ENCODE measurements around the gene RIT2.

RIT2 gene

GRCh38 chr18:42872838-42873237 is 242.6 kb downstream of the RIT2 start:
- no peak for DNase-seq (ENCODE audit: low spot score)
- Histone ChIP-seq H3K9me3 (ENCODE audit: severe bottlenecking) (no peaks in the 10 kb centered on the region), H3K36me3 (ENCODE audit: low read depth) (no peaks in the 10 kb centered on the region), H3K4me1 (ENCODE audit: insufficient read depth, poor library complexity, severe bottlenecking) (no peaks in the 10 kb centered on the region), H3K27me3 (ENCODE audit: insufficient read depth, poor library complexity, severe bottlenecking) (peaks cover 4% of the 10 kb centered on the region), H3K27ac (ENCODE audit: poor library complexity, severe bottlenecking) (no peak overlapping the region), H3K4me3 (ENCODE audit: severe bottlenecking) (no peak overlapping the region)
- TF ChIP-seq, protein P1, sequence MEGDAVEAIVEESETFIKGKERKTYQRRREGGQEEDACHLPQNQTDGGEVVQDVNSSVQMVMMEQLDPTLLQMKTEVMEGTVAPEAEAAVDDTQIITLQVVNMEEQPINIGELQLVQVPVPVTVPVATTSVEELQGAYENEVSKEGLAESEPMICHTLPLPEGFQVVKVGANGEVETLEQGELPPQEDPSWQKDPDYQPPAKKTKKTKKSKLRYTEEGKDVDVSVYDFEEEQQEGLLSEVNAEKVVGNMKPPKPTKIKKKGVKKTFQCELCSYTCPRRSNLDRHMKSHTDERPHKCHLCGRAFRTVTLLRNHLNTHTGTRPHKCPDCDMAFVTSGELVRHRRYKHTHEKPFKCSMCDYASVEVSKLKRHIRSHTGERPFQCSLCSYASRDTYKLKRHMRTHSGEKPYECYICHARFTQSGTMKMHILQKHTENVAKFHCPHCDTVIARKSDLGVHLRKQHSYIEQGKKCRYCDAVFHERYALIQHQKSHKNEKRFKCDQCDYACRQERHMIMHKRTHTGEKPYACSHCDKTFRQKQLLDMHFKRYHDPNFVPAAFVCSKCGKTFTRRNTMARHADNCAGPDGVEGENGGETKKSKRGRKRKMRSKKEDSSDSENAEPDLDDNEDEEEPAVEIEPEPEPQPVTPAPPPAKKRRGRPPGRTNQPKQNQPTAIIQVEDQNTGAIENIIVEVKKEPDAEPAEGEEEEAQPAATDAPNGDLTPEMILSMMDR (IDR thresholded peaks at IDR 0.05; ENCODE audit: poor library complexity, severe bottlenecking): no peak
- no peak for ATAC-seq (ENCODE audit: low read depth)

- no peaks in the 10 kb centered on the region for H3K27me3 ChIP-seq (ENCODE audit: insufficient read depth, poor library complexity, severe bottlenecking)
- no peak overlapping the region for H3K27ac ChIP-seq (ENCODE audit: poor library complexity, severe bottlenecking)
- no peak overlapping the region for H3K4me3 ChIP-seq (ENCODE audit: severe bottlenecking)
- no peak for DNase-seq (ENCODE audit: low spot score)
- TF ChIP-seq, protein P1 (IDR thresholded peaks at IDR 0.05; ENCODE audit: poor library complexity, severe bottlenecking): no peak
- no peaks in the 10 kb centered on the region for H3K9me3 ChIP-seq (ENCODE audit: severe bottlenecking)
- no peaks in the 10 kb centered on the region for H3K4me1 ChIP-seq (ENCODE audit: insufficient read depth, poor library complexity, severe bottlenecking)
- ATAC-seq (ENCODE audit: low read depth): no peak
- H3K36me3 ChIP-seq (ENCODE audit: low read depth): no peaks in the 10 kb centered on the region
These were observed 250.6 kb downstream of the RIT2 start for GRCh38 chr18:42864876-42865275.

DNA sequence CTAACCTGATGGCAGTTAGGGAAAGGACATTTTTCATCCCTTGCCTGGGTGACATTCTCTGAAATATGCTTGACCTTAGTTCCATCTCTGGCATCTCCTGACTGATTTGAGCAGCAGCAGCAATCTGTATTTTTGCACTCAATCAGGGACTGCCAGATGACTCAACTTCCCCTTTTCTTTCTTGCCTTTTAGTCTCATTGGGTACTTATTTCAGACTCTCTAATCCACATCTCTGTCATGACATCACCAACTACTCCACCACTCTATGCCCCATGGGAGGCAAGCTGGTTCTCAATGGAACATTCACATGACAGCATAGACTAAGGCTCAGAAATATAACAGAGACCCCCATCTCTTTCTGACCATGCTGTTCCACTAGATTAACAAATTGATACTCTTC is 254.2 kb downstream of the RIT2 start:
- ATAC-seq (ENCODE audit: low read depth) (no peak), DNase-seq (ENCODE audit: low spot score) (no peak)
- TF ChIP-seq, protein P1 (IDR thresholded peaks at IDR 0.05; ENCODE audit: poor library complexity, severe bottlenecking): no peak
- no peaks in the 10 kb centered on the region for H3K27me3 ChIP-seq (ENCODE audit: insufficient read depth, poor library complexity, severe bottlenecking)
- H3K36me3 ChIP-seq (ENCODE audit: low read depth): no peaks in the 10 kb centered on the region
- H3K9me3 ChIP-seq (ENCODE audit: severe bottlenecking): no peaks in the 10 kb centered on the region
- H3K4me3 ChIP-seq (ENCODE audit: severe bottlenecking): no peak overlapping the region
- H3K27ac ChIP-seq (ENCODE audit: poor library complexity, severe bottlenecking): no peak overlapping the region
- H3K4me1 ChIP-seq (ENCODE audit: insufficient read depth, poor library complexity, severe bottlenecking): no peaks in the 10 kb centered on the region

GRCh38 chr18:42860548-42860947 is 254.9 kb downstream of the RIT2 start:
- Histone ChIP-seq H3K27me3 (ENCODE audit: insufficient read depth, poor library complexity, severe bottlenecking) (no peaks in the 10 kb centered on the region), H3K9me3 (ENCODE audit: severe bottlenecking) (no peaks in the 10 kb centered on the region), H3K36me3 (ENCODE audit: low read depth) (no peaks in the 10 kb centered on the region), H3K27ac (ENCODE audit: poor library complexity, severe bottlenecking) (no peak overlapping the region), H3K4me1 (ENCODE audit: insufficient read depth, poor library complexity, severe bottlenecking) (no peaks in the 10 kb centered on the region), H3K4me3 (ENCODE audit: severe bottlenecking) (no peak overlapping the region)
- no peak for DNase-seq (ENCODE audit: low spot score)
- TF ChIP-seq, protein P1 (IDR thresholded peaks at IDR 0.05; ENCODE audit: poor library complexity, severe bottlenecking): no peak
- ATAC-seq (ENCODE audit: low read depth): no peak

DNA sequence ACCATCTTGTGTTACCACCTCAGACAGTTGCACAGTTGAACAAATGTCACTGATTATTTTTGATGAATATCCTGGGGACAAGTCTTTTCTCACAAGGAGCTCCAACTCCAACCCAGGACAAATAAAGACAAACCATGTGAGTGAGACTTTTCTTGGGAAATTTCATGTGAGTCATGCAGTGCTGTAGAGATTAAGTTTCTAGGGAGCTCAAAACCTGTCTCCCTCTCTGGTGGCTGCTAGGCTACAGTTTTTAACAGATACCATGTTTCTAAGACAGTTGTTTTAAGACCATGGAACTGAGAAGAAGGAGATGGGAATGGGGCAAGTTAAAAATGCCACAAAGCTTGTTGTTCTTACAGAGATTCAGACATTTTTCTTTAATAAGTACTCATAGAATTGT is 255.5 kb downstream of the RIT2 start:
- no peak for ATAC-seq (ENCODE audit: low read depth)
- no peaks in the 10 kb centered on the region for H3K36me3 ChIP-seq (ENCODE audit: low read depth)
- no peaks in the 10 kb centered on the region for H3K9me3 ChIP-seq (ENCODE audit: severe bottlenecking)
- no peaks in the 10 kb centered on the region for H3K4me1 ChIP-seq (ENCODE audit: insufficient read depth, poor library complexity, severe bottlenecking)
- DNase-seq (ENCODE audit: low spot score): no peak
- TF ChIP-seq, protein P1 (IDR thresholded peaks at IDR 0.05; ENCODE audit: poor library complexity, severe bottlenecking): no peak
- no peak overlapping the region for H3K27ac ChIP-seq (ENCODE audit: poor library complexity, severe bottlenecking)
- no peak overlapping the region for H3K4me3 ChIP-seq (ENCODE audit: severe bottlenecking)
- H3K27me3 ChIP-seq (ENCODE audit: insufficient read depth, poor library complexity, severe bottlenecking): no peaks in the 10 kb centered on the region

Data from RWPE2 (cell line).